ENCODE data around the gene PP2D1. TPM values are rescaled to one million over a fixed set of nuclear protein-coding genes. Genes with fewer than 3 reads are reported as not detected.
"Not testable (repeated sequence)": the region's sequence is repeated elsewhere in the genome, so short reads cannot be mapped to it uniquely, and the experiment has no call there.

The PP2D1 gene
- total RNA-seq, 1 donor = not detected

- no peak for DNase-seq (ENCODE audit: low read depth)
- no peak for TF ChIP-seq CTCF (IDR thresholded peaks at IDR 0.05; ENCODE audit: insufficient read depth, low read depth, low read length)
- H3K4me3 ChIP-seq (ENCODE audit: low read depth, low read length) = no peak overlapping the region
Measured at GRCh38 chr3:20007960-20008359, 4.1 kb downstream of the PP2D1 start.

- TF ChIP-seq CTCF (IDR thresholded peaks at IDR 0.05; ENCODE audit: insufficient read depth, low read depth, low read length) = no peak
- DNase-seq (ENCODE audit: low read depth) = peak; percentile 12
- H3K4me3 ChIP-seq (ENCODE audit: low read depth, low read length) = no peak overlapping the region
Measured at GRCh38 chr3:20001932-20002331, 10.1 kb downstream of the PP2D1 start.

GRCh38 chr3:19997502-19997901 is 14.6 kb downstream of the PP2D1 start:
- H3K4me3 ChIP-seq (ENCODE audit: low read depth, low read length) = no peak overlapping the region
- no peak for DNase-seq (ENCODE audit: low read depth)
- TF ChIP-seq CTCF (IDR thresholded peaks at IDR 0.05; ENCODE audit: insufficient read depth, low read depth, low read length) = no peak

- DNase-seq (ENCODE audit: low read depth) = no peak
- H3K4me3 ChIP-seq (ENCODE audit: low read depth, low read length) = no peak overlapping the region
Measured at GRCh38 chr3:19994796-19995195, 17.3 kb downstream of the PP2D1 start.

GRCh38 chr3:19988904-19989303 is 23.2 kb downstream of the PP2D1 start:
- H3K4me3 ChIP-seq (ENCODE audit: low read depth, low read length); DNase-seq (ENCODE audit: low read depth): not testable (repeated sequence)

More at GRCh38 chr3:19994796-19995195, 17.3 kb downstream of the PP2D1 start:
- no peak for TF ChIP-seq CTCF (IDR thresholded peaks at IDR 0.05; ENCODE audit: insufficient read depth, low read depth, low read length)

GRCh38 chr3:19972054-19972453 is 40.0 kb downstream of the PP2D1 start:
- TF ChIP-seq CTCF (IDR thresholded peaks at IDR 0.05; ENCODE audit: insufficient read depth, low read depth, low read length) = no peak
- no peak overlapping the region for H3K4me3 ChIP-seq (ENCODE audit: low read depth, low read length)
- DNase-seq (ENCODE audit: low read depth) = peak; percentile 54

- DNase-seq (ENCODE audit: low read depth) = no peak
Measured at GRCh38 chr3:19970327-19970726, 41.7 kb downstream of the PP2D1 start.

More at GRCh38 chr3:19970327-19970726, 41.7 kb downstream of the PP2D1 start:
- TF ChIP-seq CTCF (IDR thresholded peaks at IDR 0.05; ENCODE audit: insufficient read depth, low read depth, low read length) = no peak
- H3K4me3 ChIP-seq (ENCODE audit: low read depth, low read length) = no peak overlapping the region

Data from fibroblast of villous mesenchyme (primary cell).